GM21529 (cell line): ENCODE measurements around the gene CYP8B1.

ENCODE experiments used
- ATAC-seq: cut with Tn5 transposase; IDR thresholded peaks from one replicate; pipeline ENCODE4 v1.9.1; 2021; ENCODE audit not compliant: unreplicated experiment

CYP8B1 gene

DNA sequence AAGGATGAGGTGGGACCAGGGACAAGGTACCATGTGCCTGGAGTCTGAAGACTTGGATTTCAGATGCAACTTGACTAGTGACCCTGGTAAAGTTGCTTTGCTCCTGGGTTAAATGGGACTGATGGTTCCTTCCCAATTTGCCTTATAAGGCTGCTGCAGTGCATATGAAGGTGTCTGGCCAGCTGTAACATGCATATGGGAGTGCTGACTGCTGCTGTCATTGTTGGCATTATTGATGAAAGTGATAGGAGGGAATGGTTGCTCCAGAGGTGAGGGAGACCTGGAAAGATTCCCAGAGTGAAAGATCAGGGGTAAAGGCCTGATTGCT, 20.5 kb downstream of the CYP8B1 start:
- no peak for ATAC-seq

DNA sequence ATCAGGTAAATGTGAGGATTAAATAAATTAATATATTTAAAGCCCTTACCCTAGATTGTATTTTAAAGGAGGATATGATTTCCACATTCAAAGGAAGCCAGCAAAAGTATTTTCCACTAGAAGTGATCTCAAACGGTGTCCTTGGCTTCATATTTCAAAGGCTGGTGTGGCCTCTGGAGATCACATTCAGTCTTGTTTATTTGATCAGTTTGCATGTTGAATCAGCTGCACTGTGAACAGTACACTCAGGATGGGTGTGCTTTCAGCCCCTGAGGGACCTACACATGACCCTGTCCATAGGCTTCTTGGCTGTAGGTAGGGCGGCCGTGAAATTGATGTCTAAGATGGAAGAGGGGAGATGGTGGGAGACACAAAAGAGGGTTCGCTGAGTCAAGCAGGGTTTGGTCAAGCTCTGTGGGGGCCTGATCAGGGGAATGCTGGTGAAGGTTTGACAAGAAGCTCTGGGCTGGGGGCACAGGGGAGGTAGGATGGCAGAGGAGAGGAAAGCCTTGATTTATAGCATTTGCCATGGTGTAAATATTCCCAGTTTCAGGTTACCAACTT, 21.9 kb downstream of the CYP8B1 start:
- ATAC-seq, result no peak

DNA sequence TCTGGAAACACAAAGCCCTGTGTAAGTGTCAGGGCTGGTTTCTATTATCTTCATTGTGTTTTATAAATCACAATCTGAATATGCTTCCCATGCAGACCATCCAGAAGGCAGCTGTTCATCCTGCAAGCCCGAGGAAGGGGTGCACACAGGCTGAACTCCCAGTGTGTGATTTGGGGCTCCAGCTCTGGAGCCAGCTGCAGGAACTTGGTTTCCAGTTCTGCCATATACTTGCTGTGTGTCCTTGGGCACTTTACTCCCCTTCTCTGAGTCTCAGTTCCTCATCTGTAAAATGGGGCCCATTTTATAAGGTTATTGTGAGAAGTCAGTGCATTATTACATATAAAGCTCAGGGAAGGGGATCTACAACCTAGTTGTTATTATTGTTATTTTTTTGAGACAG, 22.6 kb downstream of the CYP8B1 start:
- ATAC-seq, result no peak

DNA sequence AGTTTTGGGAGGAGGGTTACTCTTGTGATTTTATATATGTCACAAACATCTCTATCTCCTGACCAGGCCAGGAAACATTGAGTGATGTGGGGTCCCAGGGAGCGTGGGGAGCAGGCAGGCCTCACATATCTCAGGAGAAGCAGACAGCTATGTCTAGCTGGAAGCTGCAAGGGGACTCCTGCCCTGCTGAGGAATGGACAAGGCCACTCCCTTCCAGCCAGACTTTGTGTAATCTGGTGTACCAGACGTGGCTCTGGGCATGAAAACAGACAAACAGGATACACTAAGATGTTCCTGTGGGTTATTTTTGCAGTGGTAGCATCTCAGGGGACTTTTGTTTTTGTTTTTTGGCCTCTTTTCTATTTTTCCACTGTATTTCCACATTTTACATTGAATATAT, 23.2 kb downstream of the CYP8B1 start:
- no peak for ATAC-seq

DNA sequence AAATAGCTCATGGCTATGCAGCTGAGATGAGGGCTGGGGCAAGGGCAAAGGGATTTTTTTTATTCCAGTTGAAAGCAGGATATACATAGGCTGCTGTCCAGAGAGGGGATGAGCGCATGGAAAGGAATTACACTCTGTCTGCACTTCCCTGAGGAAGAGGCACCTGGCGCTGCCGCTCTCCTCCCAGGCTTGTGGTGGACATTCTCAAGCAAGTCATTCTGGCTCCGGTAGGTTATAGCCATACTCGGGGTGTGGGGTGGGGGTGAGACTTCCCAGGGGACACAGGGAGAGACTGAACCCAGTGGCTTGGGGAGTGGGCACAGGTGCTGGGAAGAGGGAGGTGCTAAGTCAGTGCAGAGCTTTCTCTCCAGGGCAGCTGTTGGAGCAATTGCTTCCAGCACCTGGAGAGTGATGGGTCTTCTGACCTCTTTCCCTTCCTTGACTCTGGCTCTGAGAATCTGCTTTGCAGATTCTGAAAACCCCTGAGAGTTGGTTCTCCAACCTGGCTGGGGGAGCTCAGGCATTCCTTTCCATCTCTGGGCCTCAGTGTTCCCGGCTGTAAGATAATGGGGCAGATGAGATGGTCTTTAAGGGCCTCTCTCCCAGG, 24.3 kb downstream of the CYP8B1 start:
- ATAC-seq, result no peak

DNA sequence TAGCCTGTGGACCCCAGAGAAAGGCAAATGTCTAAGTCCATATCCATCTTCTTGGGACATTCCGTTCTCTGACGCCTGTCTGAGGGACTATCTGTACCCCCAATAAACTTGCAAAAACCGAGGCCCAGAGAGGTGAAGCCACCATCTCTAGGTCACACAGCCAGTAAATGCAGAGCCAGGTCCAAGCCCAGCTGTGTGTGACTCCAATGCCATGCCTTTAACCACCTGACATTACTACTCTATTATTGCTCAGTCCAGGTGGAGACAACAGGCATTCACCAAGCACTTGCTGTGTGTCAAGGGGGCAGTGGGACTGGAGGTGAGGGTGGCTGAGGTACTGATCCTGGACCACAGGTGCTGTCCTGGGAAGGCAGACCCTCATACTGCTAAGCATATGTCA, 25.4 kb downstream of the CYP8B1 start:
- ATAC-seq, result no peak

DNA sequence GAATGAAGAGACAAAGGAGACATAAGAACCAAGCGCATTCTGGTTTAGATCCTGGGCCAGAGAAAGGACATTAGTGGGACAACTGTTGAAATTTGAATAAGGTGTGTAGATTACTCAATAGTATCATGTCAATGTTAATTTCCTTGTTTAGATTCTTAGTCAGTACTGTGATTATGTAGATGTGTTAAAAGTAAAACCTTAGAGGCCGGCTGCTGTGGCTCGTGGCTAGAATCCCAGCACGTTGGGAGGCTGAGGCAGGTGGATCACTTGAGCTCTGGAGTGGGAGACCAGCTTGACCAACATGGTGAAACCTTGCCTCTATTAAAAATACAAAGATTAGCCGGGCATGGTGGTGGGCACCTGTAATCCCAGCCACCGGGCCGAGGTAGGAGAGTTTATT, 26.7 kb downstream of the CYP8B1 start:
- ATAC-seq, result no peak

DNA sequence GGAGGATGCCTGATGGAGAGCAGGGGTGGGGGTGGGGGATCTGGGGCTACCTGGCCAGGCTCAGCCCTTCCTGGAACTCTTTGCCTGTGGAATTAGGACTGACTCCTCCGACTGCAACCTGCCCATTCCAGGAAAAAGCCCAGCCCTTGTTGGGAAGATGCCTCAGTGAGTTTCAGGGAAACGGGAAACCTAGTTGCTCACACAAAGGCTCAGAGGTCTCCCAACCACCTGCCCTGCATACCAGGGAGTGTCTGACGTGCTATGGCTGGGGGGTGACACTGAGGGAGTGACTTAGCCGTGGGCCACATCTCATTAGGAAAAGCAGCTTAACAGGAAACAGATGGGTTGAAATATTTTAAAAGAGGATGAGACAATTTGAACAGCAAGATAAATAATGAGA, 27.9 kb downstream of the CYP8B1 start:
- no peak for ATAC-seq

DNA sequence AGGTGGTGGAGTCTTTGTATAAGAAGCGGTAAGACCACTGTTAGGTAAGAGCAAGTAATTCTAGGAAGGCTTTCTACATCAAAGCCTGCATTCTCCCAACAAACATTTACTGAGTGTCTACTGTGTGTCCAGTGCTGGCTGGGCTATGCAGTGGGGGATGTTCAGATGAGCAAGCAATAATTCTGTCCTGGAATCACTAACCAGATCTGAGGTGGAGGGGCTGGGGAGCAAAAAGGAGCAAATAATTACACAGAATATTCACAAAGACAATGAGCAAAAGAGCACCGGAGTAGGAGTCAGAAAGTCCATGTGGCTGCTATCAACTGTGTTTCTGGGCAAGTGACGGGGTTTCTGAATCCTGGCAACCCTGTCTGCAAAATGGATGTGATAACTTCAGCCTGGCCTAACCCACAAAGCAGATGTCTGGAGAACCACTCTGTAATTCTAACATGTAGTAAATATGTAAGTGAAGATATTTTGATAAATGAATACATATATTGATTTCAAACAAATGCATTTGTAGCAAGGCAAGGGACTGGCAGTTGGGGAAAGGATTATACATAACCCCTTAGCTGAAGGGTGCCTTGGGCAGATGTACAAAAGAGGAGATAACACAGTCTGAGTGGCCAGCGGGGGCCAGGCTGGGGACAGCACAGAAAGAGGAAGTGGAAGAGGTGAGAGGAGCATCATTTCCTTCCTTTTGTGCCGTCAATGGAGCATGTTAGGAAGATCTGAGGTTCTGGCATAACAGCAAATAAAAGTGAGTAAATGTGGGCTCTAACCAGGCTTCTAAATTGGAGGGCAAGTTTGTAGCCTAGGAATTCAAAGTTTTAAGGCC, 28.8 kb downstream of the CYP8B1 start:
- no peak for ATAC-seq

DNA sequence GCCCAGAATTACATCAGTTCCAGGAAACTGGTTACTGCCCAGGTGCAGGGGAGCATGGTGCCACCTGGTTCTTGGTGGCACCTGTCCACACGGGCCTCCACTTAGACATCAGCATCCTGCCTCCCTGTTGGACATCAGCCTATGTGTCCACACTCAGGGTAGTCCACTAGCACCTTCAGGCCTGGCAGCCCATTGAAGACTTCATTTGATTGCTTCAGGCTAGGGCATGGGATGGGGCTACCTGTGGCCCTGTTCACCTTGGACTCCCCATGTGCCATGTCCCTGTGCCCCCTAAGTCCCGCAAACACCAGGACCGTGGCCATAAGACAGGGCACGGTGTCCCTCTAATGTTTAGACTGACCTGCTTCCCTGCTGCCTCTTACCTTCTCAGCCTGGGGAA, 30.9 kb downstream of the CYP8B1 start:
- ATAC-seq, result no peak

DNA sequence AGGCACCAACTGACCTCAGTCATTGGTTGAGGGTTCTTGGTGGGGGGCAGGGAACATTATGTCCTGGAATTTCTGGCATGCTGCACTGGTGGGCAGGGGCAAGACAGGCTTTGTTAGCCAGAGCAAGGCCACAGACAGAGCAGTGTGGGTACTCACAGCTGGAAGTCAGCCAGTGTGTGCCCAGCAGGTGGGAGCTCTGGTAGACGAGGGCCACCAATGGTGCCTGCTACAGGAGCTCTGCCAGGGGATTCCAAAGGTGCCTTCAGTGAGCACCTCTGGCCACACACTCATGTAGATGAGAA, 31.3 kb downstream of the CYP8B1 start:
- ATAC-seq, result no peak

DNA sequence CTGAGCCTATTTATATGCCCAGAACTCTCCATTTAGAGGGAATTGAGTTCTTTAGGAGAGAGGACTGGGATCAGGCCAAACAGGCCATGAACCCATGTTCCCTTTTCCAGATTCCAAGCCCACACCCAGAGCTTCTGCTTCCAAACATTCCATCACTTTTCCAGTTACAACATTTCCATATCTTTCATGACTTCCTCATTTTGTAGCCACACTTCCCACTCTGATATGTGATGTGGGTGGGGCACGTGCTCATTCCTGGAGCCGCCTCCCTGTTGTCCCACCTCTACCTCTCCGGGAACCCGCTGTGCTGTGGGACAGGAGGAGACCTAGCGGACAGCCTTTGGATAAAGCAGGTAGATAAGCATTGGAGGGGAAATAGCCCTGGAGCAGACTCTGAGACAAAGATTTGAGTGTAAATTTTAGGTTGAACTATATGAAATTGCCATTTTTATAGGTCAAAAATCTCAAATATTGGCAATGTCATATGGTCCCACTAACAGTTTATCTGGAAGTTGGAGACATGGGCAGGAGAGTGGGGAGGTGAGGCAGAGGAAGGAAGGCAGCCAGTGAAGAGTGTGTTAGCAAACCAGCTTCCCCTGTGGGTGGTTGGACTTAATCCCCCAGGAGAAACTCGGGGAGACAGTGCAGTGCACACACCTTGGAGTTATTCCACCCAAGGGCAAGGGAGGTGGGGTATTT, 31.8 kb downstream of the CYP8B1 start:
- no peak for ATAC-seq

DNA sequence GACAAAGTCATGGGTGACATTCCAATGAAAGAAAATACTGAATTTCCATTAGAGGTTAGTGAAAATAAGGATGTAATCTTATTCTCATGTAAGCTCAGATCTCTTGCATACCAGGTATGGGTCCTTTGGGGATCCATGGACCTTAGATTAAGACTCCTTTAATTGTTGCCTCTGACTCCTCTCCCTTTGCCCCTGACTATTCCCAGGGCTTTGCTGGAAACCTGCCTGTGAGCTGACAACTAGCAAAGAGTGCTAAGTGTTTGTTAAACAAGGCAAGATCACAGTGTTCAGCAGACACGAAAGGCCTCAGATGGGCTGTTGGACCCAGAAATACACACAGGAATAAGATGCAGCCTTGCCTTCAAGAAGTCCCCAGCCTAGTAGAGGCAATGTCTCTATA, 34.3 kb downstream of the CYP8B1 start:
- no peak for ATAC-seq

DNA sequence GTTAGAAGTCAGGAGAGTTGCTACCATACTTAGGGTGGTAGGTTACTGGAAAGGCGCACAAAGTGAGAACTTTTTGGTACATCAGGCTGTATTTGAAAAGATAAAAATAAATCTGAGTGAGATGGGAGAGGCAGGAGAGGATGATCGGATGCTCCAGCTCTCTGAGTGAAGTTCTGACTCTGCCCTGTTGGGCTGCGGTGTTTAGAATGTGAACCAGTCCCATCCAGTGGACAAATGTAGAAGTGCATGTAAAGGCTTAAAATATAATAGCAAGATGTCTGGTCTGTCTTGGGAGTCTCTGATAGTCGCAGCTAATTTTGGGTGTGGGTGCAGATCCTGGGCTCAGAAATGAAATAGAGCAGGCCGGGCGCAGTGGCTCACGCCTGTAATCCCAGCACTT, 36.1 kb downstream of the CYP8B1 start:
- ATAC-seq, result peak; percentile 97

DNA sequence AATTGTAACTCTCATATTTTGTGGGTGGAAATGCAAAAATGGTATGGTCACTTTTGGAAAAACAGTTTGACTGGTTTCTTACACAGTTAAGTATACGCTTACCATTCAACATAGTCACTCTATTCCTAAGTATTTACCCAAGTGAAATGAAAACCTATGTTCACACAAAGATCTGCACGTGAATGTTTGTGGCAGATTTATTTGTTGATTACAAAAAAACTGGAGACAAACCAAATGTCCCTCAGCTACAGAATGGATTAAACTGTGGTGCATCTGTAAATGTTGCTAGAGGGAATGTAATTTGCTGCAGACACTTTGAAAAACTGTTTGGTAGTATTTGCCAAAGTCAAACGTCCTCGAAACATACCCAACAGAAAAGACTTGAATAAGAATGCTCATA, 37.1 kb downstream of the CYP8B1 start:
- ATAC-seq, result no peak

DNA sequence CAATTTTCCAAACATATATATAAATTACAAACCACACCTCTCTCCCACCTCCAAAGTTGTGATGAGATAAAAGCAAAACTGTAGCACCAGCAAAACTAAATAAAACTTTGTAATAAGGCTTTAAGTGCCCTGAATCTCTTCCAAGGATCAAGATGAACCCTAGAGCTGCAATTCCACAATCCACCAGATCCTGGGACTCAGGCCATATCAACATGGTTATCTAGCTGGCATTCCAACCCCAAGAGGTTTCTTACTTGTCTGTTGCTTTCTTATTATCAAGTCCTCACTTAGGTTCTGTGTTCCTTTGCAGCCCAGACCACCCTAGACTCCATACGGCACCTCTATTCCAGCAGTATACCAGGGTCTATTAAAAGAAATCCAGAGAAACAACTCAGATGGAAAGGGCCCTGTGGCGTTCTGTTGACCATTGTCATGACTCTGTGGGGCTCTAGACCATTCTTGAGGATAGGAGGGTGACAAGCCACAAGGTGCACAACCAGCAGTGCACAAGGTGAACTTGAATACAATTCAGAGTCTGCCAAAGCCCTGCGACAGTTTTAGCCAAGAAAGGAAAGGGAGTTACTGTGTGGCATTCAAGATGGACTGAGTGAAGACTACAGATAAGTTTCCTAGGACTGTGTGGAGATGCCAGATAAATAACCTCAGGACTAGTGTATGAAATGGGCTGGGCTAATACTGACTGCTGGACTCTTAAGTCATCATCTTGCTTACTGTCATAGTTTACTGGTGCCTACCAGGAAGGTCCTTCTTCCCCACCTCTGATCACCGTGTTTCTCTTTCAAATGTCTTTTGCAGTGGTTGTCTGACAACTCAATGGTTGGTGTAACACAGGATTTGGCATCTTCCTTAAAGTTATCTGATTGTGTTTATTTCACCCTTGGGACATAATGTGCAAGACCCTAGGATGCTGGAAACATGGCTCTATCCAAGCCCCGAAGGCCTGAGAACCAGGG, 39.2 kb downstream of the CYP8B1 start:
- no peak for ATAC-seq

DNA sequence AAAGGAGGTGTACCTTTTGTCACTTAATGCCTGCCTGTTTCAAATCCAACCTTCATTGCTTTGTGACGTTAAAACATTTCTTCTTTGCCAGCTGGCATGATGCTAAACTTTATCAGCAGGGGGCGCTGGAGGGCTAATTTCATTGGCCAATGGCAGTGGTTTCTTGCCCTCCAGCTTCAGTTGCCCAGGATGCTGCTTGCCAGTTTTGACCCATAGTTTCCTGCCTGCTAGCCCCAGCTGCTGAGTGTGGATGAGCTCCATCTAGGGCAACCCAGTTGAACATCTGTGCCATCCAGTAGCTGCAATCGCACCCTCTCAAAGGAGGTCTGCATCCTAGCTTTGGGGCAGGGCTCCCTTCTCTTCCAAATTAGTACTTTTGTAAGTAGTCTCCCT, 44.4 kb downstream of the CYP8B1 start:
- peak; percentile 53 for ATAC-seq

DNA sequence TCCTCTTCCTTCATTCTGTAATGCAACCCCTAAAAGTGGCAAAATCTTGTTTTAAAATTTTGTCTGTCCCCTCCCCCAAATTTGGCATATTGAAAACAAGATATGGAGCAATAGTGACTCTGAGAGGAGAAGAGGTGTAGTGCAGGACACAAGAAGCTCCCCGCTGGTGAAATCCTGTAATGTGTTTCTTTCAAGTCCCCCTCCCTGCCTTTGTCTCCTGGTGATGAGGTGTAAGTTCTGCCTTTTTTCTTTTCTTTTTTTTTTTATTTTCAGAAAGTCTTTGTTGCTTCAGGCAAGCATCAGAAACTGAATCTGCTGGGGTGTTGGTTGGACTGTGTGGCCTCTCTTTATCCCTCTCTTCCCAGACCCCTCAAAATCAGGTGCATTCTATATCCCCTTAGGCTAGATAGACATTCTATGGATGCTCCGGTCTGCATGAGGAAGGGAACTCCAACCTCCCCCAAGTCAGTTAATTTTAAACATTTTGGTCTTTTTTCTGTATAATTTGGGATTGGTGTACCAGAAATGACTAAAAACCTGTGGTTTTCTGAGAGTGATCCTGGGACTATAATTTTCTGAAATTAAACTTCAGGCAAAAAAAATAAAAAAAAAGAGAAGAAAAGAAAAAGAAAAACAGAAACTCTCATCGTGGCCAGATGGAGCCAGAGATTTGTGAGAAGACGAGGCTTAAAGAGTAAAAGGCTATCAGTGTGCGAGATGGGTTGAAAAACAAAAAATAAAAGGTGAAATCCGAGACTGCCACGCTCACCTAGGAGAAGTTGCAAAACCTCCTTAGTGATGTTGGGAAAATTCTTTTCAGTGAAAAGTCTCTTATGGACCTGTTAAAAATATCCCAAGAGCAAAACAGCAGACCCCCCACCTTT, 45.0 kb downstream of the CYP8B1 start:
- no peak for ATAC-seq

DNA sequence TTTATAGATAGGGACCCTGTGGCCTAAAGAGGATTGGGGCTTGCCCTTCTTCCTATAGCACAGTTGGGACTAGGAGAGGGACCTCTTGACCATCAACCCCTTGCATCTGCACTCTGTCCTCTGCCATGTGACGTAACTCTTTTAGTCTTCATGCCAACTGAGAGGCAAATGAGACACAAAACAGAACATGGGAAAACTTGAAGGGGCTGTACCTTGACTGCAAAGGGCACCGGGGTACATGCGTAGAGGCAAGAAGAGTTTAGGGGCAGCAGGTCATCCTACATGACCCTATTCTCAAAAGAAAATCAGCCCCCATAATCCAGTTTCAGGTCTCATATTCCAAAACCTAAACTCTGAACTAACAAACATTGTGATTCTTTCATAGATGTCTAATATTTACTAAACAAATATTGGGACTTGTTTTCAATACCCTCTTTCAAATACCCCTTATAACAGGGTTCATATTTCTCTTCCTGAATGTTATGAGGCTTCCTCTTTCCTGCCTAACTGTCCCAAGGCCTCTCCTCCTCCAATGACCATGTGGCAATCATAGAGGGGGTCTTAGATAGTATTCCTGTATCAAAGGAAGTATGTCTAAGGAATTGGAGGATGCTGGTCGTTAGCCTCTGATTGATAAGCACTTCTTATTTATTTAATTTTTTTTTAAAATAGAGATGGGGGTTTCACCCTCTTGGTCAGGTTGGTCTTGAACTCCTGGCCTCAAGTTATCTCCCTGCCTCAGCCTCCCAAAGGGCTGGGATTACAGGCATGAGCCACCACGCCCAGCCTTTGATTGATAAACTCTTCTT, 45.8 kb downstream of the CYP8B1 start:
- ATAC-seq, result no peak
